A549 (cell line): ENCODE measurements around the gene ZBTB44.

Source experiments
- CEBPB ChIP-seq, 2 experiments: fragments of >200 bp in 1 of 2; sonication (Bioruptor Twin) in 1 of 2; formaldehyde crosslinking in 1 of 2; IDR thresholded peaks; 2 replicates each; pipeline ENCODE4 v1.6.1; 2012 to 2016
- CTCF ChIP-seq: fragments of >200 bp; sonication (Bioruptor Twin); formaldehyde crosslinking; IDR thresholded peaks from 3 replicates; pipeline ENCODE4 v1.5.1; 2016
- REST ChIP-seq: fragments of 200-600 bp; sonication (generic); IDR thresholded peaks from 2 replicates; pipeline ENCODE4 v1.6.1; 2016; ENCODE audit warnings: antibody characterized with exemption, mild to moderate bottlenecking, moderate library complexity

- TF ChIP-seq REST (no peak), CEBPB (IDR thresholded peaks at IDR 0.05) (no peak), CTCF (no peak)
These were observed 80.4 kb downstream of the ZBTB44 start for GRCh38 chr11:130234315-130234714.
